Heart left ventricle (tissue), 16 donors: ENCODE data around the gene CHCHD6. TPM values are rescaled to one million over a fixed set of nuclear protein-coding genes. Genes with fewer than 3 reads are reported as not detected.

Experiments
- ATAC-seq, 4 donors: fragments of 200-7000 bp; cut with Tn5 transposase; one replicate each; pipeline ENCODE4 v1.9.1; 2020 to 2022; ENCODE audit warnings: moderate library complexity in 4 of 4, mild to moderate bottlenecking in 3 of 4, moderate number of reproducible peaks in 1 of 4
- DNase-seq, 5 donors: peaks; one replicate each; pipeline ENCODE4 v3.0.0-alpha.2; 2020
- H3K27ac ChIP-seq, 12 donors: fragments of 200-600 bp; sonication (generic) in 4 of 12; one replicate each; pipeline versions ENCODE4 v1.5.0 to v1.8.0; 2016 to 2022; ENCODE audit warnings: mild to moderate bottlenecking in 2 of 12
- H3K27me3 ChIP-seq, 9 donors: fragments of 200-600 bp; sonication (generic) in 2 of 9; one replicate each; pipeline versions ENCODE4 v1.5.1 to v1.8.0; 2016 to 2022; ENCODE audit warnings: mild to moderate bottlenecking in 3 of 9
- H3K36me3 ChIP-seq, 9 donors: fragments of 200-600 bp; sonication (generic) in 2 of 9; one replicate each; pipeline versions ENCODE4 v1.5.0 to v1.8.0; 2018 to 2022; ENCODE audit warnings: mild to moderate bottlenecking in 2 of 9
- H3K4me1 ChIP-seq, 12 donors: fragments of 200-600 bp; sonication (generic) in 4 of 12; one replicate each; pipeline versions ENCODE4 v1.5.0 to v1.8.0; 2016 to 2022; ENCODE audit warnings: mild to moderate bottlenecking in 3 of 12
- H3K4me3 ChIP-seq, 12 donors: fragments of 200-600 bp; sonication (generic) in 4 of 12; one replicate each; pipeline versions ENCODE4 v1.5.0 to v1.8.0; 2017 to 2022; ENCODE audit warnings: mild to moderate bottlenecking in 9 of 12, moderate library complexity in 4 of 12
- H3K9me3 ChIP-seq, 12 donors: fragments of 200-600 bp; sonication (generic) in 4 of 12; one replicate each; pipeline versions ENCODE4 v1.5.0 to v1.8.0; 2016 to 2022; ENCODE audit warnings: mild to moderate bottlenecking in 1 of 12
- POLR2A ChIP-seq, 2 donors: fragments of 450-650 bp; IDR thresholded peaks; one replicate each; pipeline ENCODE4 v1.6.1; 2017; ENCODE audit warnings: antibody characterized with exemption in 2 of 2, mild to moderate bottlenecking in 2 of 2, moderate library complexity in 2 of 2
- WGBS, 4 donors: extraction: QIAGEN DNeasy Blood & Tissue Kit in 2 of 4; methylation state at CpG; one replicate each; pipeline versions ENCODE4 v1.1.5 to v1.1.7; 2013 to 2018; 5-methylcytosine and 5-hydroxymethylcytosine counted together
- intact Hi-C, 10 donors: fragments of 100-400 bp; cut with DNase I; formaldehyde crosslinking; loops; one replicate each; pipeline versions ENCODE4 v1.11.1 to v1.14.2; 2022
- polyA plus RNA-seq, 2 donors: library from polyadenylated mRNA; stranded (reverse); fragments of 200-250 nt; gene quantifications; one replicate each; pipeline ENCODE4 v1.2.3, GENCODE V29; 2013
- total RNA-seq, 9 donors: library from RNA; depleted of rRNA in 2 of 9; stranded (reverse); fragments of >200 nt in 2 of 9; fragmentation: NEBNext Ultra II Directional in 3 of 9; extraction: Animal tissue kit (Norgen Biotek cat#: 25700) in 3 of 9; gene quantifications; one replicate each; pipeline versions ENCODE4 v1.1.0 to v1.2.4, GENCODE V29; 2016 to 2023
- TF ChIP-seq, protein P1 (sequence below), 12 donors: fragments of 200-600 bp; sonication (generic) in 4 of 12; IDR thresholded peaks; one replicate each; pipeline versions ENCODE4 v1.5.0 to v1.8.0; 2018 to 2022; ENCODE audit warnings: antibody characterized with exemption in 12 of 12, mild to moderate bottlenecking in 5 of 12
- donor health status: ischemic (EF 13 %, LVEDD 7.1; RV severe dilation, severe dysfunction).
- donor health status: healthy with polysubstance abuse.
- donor health status: DM: no; HTN: yes; CAD: no.
- donor health status: DM: no; HTN: no; CAD: no.
- donor health status: ischemic (EF 25% LVEDD 6.9; RV normal size, moderate dysfunction).
- donor health status: ischemic (EF 25% LVEDD 5.7; RV mildly dilated, moderate dysfunction).
- donor health status: healthy.
- donor health status: DM: yes; HTN: yes; CAD: no.
- donor health status: ischemic (EF 35%, LVEDD 5.7; RV mildly dilated, moderate dysfunction).
- donor health status: nonischemic (EF 11% LVEDD 7.7; RV severe dilation, severe dysfunction).
- donor health status: DM: yes; HTN: yes; CAD: no.
- donor health status: PGD.
- donor health status: ischemic (EF 29% LVEDD 5.4; RV normal size, mild dysfunction).
- donor health status: nonischemic (EF 23%, LVEDD 6.1; RV moderate dilation, normal function).

Gene CHCHD6
- total and polyA plus RNA-seq, 11 donors, result 7.7 to 29.3 (median 11.6) TPM

DNA sequence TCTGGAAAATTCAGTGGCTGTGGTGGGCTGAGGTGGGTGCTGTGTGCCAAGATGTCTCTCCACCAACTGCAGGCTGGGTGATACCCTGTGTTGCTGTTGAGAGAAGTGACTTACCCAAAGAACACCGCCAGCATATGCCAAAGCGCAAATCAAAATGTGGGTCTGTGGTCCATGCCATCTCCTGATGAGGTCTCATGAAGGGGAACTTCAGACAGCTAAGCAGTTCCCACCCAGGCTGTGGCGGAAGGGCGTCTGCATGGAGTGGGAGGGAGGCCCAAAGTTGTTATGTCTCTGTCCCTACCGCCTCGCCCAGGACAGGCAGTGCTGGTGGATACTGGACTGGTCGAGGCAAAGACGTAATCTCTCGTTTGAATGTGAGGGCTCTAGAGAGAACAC, 208.0 kb downstream of the CHCHD6 start:
- H3K4me3 ChIP-seq, result no peak overlapping the region
- H3K27ac ChIP-seq, result peak overlapping the region in 2 of 12 donors; percentile 39 to 86
- peaks cover 0 to 51% (median 0%) of the 10 kb centered on the region in 12 donors for H3K4me1 ChIP-seq
- H3K9me3 ChIP-seq, result no peaks in the 10 kb centered on the region
- intact Hi-C loops, result no loop called here
- H3K27me3 ChIP-seq, result peaks cover 0 to 52% (median 0%) of the 10 kb centered on the region in 9 donors
- ATAC-seq, result peak in 3 of 4 donors; percentile 26 to 58 (median 34)
- 85 to 95% (median 91%) methylated on average over 9 of the region's 9 CpGs for WGBS, 4 donors
- no peak for DNase-seq
- no peak for TF ChIP-seq POLR2A (IDR thresholded peaks at IDR 0.05)
- TF ChIP-seq, protein P1, sequence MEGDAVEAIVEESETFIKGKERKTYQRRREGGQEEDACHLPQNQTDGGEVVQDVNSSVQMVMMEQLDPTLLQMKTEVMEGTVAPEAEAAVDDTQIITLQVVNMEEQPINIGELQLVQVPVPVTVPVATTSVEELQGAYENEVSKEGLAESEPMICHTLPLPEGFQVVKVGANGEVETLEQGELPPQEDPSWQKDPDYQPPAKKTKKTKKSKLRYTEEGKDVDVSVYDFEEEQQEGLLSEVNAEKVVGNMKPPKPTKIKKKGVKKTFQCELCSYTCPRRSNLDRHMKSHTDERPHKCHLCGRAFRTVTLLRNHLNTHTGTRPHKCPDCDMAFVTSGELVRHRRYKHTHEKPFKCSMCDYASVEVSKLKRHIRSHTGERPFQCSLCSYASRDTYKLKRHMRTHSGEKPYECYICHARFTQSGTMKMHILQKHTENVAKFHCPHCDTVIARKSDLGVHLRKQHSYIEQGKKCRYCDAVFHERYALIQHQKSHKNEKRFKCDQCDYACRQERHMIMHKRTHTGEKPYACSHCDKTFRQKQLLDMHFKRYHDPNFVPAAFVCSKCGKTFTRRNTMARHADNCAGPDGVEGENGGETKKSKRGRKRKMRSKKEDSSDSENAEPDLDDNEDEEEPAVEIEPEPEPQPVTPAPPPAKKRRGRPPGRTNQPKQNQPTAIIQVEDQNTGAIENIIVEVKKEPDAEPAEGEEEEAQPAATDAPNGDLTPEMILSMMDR (IDR thresholded peaks at IDR 0.05), result no peak
- peaks cover 0 to 4% (median 0%) of the 10 kb centered on the region in 9 donors for H3K36me3 ChIP-seq

DNA sequence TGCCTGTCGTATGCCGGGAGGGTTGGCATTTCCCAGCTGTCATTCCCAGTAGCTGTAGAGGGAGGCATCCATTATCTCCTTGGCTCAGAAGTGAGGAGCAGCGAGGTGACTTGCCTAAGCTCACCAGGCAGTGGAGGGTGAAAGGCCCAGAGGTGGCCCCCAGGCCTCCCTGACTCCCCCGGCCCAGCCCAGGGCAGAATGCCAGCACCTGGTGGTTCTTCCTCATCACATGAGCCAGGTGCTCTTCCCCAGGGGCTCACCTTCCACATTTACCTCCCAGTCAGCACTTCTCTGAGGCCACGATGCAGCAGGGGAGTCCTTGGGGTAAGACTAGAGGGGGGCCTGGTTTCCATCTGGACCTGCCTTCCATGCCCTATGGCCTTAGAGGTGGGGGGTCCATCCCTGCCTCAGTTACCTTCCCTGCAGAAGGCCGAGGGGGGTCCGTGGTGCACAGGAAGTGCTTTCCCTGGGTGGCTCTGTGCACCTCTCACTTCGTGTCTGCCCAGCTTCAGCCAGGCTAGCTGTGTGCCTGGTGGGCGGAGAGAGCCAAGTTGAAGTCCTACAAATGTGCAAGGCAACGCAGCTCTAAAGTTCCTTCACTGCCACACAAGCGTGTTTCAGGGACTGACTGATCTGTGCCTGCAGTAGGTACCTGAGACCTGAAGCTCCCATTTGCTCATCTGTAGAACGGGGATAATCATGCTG, 208.6 kb downstream of the CHCHD6 start:
- intact Hi-C loops, result no loop called here
- no peaks in the 10 kb centered on the region for H3K9me3 ChIP-seq
- ATAC-seq (peak in 1 of 4 donors; percentile 6), DNase-seq (no peak)
- H3K4me1 ChIP-seq, result peaks cover 0 to 49% (median 0%) of the 10 kb centered on the region in 12 donors
- peak overlapping the region in 1 of 12 donors; percentile 86 for H3K27ac ChIP-seq
- H3K36me3 ChIP-seq, result peaks cover 0 to 5% (median 0%) of the 10 kb centered on the region in 9 donors
- no peak overlapping the region for H3K4me3 ChIP-seq
- peaks cover 0 to 49% (median 0%) of the 10 kb centered on the region in 9 donors for H3K27me3 ChIP-seq
- 92 to 94% (median 93%) methylated on average over 9 to 12 of the region's 12 CpGs for WGBS, 4 donors
- TF ChIP-seq POLR2A (IDR thresholded peaks at IDR 0.05), result no peak
- TF ChIP-seq, protein P1 (IDR thresholded peaks at IDR 0.05), result no peak

DNA sequence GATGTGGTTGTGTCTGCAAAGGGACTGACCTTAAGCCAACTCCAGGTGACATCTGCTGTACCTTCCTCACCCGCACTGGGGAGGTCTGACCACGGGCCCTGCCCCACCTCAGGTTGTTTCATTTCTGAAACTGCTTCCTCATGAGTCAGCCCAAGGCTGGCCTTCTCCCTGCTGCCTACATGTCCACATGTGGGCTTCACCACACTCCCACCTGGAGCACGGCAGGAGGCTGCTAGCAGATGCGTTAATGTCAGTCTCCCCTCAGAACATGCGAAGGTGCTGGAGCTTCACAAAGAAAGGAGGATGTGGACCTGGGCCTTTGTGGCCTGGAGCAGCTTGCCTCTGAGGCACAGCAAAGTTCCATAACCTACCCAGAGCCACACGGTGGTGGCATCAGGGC, 209.5 kb downstream of the CHCHD6 start:
- no peak for ATAC-seq

DNA sequence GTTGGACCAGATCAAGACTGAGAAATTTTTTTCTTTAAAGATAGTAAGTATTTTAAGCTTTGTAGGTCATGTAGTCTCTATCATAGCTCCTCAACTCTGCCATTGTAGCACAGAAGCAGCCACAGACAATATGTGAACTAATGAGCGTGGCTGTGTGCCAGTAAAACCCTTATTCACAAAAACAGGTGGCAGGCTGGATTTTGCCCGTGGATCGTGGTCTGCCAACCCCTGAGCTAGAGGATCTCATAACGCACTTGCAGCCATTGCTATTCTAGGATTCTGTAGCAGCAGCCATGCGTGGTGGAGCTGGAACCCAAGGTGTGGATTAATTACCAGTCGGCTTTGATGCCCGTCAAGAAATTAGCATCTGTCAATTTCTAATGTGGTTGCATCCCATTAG, 210.2 kb downstream of the CHCHD6 start:
- no peak overlapping the region for H3K27ac ChIP-seq
- intact Hi-C loops, result no loop called here
- no peak for DNase-seq
- H3K27me3 ChIP-seq, result peaks cover 0 to 38% (median 0%) of the 10 kb centered on the region in 9 donors
- peaks cover 0 to 5% (median 0%) of the 10 kb centered on the region in 9 donors for H3K36me3 ChIP-seq
- TF ChIP-seq, protein P1 (IDR thresholded peaks at IDR 0.05), result no peak
- TF ChIP-seq POLR2A (IDR thresholded peaks at IDR 0.05), result no peak
- H3K9me3 ChIP-seq, result peaks cover 0 to under 1% (median 0%) of the 10 kb centered on the region in 12 donors
- 84 to 93% (median 89%) methylated on average over 7 of the region's 7 CpGs for WGBS, 4 donors
- no peak for ATAC-seq
- peaks cover 0 to 35% (median 0%) of the 10 kb centered on the region in 12 donors for H3K4me1 ChIP-seq
- no peak overlapping the region for H3K4me3 ChIP-seq

More for the DNA sequence above, 209.5 kb downstream of the CHCHD6 start:
- no peak for DNase-seq
- Histone ChIP-seq H3K27ac (no peak overlapping the region), H3K36me3 (peaks cover 0 to 5% (median 0%) of the 10 kb centered on the region in 9 donors), H3K4me3 (no peak overlapping the region), H3K4me1 (peaks cover 0 to 42% (median 0%) of the 10 kb centered on the region in 12 donors), H3K27me3 (peaks cover 0 to 40% (median 0%) of the 10 kb centered on the region in 9 donors), H3K9me3 (no peaks in the 10 kb centered on the region)
- intact Hi-C loops, result no loop called here
- no peak for TF ChIP-seq POLR2A (IDR thresholded peaks at IDR 0.05)
- TF ChIP-seq, protein P1 (IDR thresholded peaks at IDR 0.05), result no peak
- 93 to 98% (median 97%) methylated on average over 5 to 6 of the region's 6 CpGs for WGBS, 4 donors
